Sigmoid colon (tissue), 4 donors: Measurements from ENCODE around the gene ADD1.

Experiments
- CTCF ChIP-seq, 4 experiments: fragments of 450-650 bp in 3 of 4; fragments of 200-600 bp in 1 of 4; IDR thresholded peaks; one replicate each; pipeline ENCODE4 v1.5.1; 2016 to 2019; ENCODE audit warnings: antibody characterized with exemption in 4 of 4, mild to moderate bottlenecking in 3 of 4, moderate library complexity in 2 of 4
- EP300 ChIP-seq, 4 donors: sonication (generic); formaldehyde crosslinking; IDR thresholded peaks; one replicate each; pipeline ENCODE4 v1.6.1; 2017; ENCODE audit warnings: antibody characterized with exemption in 4 of 4

- no peak for TF ChIP-seq EP300 (IDR thresholded peaks at IDR 0.05)
- TF ChIP-seq CTCF (IDR thresholded peaks at IDR 0.05): no peak
Measured at GRCh38 chr4:2901186-2901585, 57.5 kb downstream of the ADD1 start.
